Common myeloid progenitor, CD34-positive (primary cell): ENCODE results near the gene XYLT1.
A peak's percentile ranks its signal among the peaks of the same experiment; 100 is the strongest.

Experiments
- CTCF ChIA-PET: fragments of 350-600 bp; sonication (Branson Sonifier 250); formaldehyde crosslinking; loops from one replicate; lab custom pipeline; 2021; ENCODE audit warnings: antibody characterized with exemption; lab: Charles Lee
- POLR2A ChIA-PET: fragments of 350-600 bp; sonication (Branson Sonifier 250); formaldehyde crosslinking; loops from one replicate; lab custom pipeline; 2021; ENCODE audit warnings: antibody characterized with exemption; lab: Charles Lee
- DNase-seq, 3 donors: peaks; one replicate each; pipeline versions ENCODE4 v3.0.0 to v3.0.0-alpha.2; 2013
- H3K27ac ChIP-seq, 2 experiments: 1 replicate in 1 of 2; 2 replicates in 1 of 2; pipeline ENCODE4 v1.7.0; 2013; ENCODE audit warnings: inconsistent platforms in 2 of 2, low read length in 2 of 2, mild to moderate bottlenecking in 2 of 2, low read depth in 1 of 2, moderate library complexity in 1 of 2; ENCODE audit not compliant: severe bottlenecking in 2 of 2, insufficient read depth in 1 of 2, poor library complexity in 1 of 2
- H3K27me3 ChIP-seq, 5 experiments: replicated peaks in 2 of 5; 1 replicate in 3 of 5; 2 replicates in 2 of 5; pipeline versions ENCODE4 v1.6.1 to v1.7.0; 2013; ENCODE audit warnings: low read length in 4 of 5, mild to moderate bottlenecking in 2 of 5, moderate library complexity in 2 of 5, inconsistent platforms in 1 of 5; ENCODE audit not compliant: insufficient read depth in 5 of 5, control insufficient read depth in 4 of 5
- H3K36me3 ChIP-seq, 4 experiments: 1 replicate in 2 of 4; 2 replicates in 2 of 4; pipeline versions ENCODE4 v1.6.1 to v1.7.0; 2013; ENCODE audit warnings: low read length in 3 of 4, control low read depth in 1 of 4, mild to moderate bottlenecking in 1 of 4; ENCODE audit not compliant: control insufficient read depth in 4 of 4, insufficient read depth in 4 of 4
- H3K4me1 ChIP-seq, 4 experiments: 1 replicate in 3 of 4; 2 replicates in 1 of 4; pipeline versions ENCODE4 v1.6.1 to v1.7.1; 2013; ENCODE audit warnings: low read length in 3 of 4, mild to moderate bottlenecking in 3 of 4, control low read depth in 1 of 4, inconsistent platforms in 1 of 4, moderate library complexity in 1 of 4; ENCODE audit not compliant: control insufficient read depth in 4 of 4, insufficient read depth in 4 of 4; ENCODE audit errors: control extremely low read depth in 1 of 4
- H3K4me3 ChIP-seq, 7 experiments: 1 replicate in 4 of 7; 2 replicates in 3 of 7; pipeline versions ENCODE4 v1.5.1 to v1.7.0; 2013; ENCODE audit warnings: mild to moderate bottlenecking in 7 of 7, low read length in 6 of 7, moderate library complexity in 6 of 7, inconsistent platforms in 2 of 7, low read depth in 2 of 7, control low read depth in 1 of 7; ENCODE audit not compliant: insufficient read depth in 4 of 7, control insufficient read depth in 1 of 7; ENCODE audit errors: extremely low read depth in 1 of 7
- H3K9me3 ChIP-seq, 5 experiments: 1 replicate in 4 of 5; 2 replicates in 1 of 5; pipeline versions ENCODE4 v1.6.1 to v1.7.1; 2013; ENCODE audit warnings: low read length in 4 of 5, mild to moderate bottlenecking in 2 of 5, inconsistent platforms in 1 of 5, low read depth in 1 of 5, moderate library complexity in 1 of 5; ENCODE audit not compliant: control insufficient read depth in 4 of 5, insufficient read depth in 2 of 5; ENCODE audit errors: control extremely low read depth in 1 of 5
- WGBS: methylation state at CpG from one replicate; pipeline ENCODE4 v1.1.5; 2013; ENCODE audit not compliant: insufficient coverage; 5-methylcytosine and 5-hydroxymethylcytosine counted together

The XYLT1 gene

GRCh38 chr16:17166095-17166494 lies 304.7 kb downstream of the XYLT1 start:
- DNase-seq: no peak
- POLR2A ChIA-PET: no interaction called here
- Histone ChIP-seq H3K27me3 (no peaks in the 10 kb centered on the region), H3K27ac (no peak overlapping the region), H3K9me3 (peaks cover 0 to 3% (median 0%) of the 10 kb centered on the region in 5 experiments), H3K4me1 (peaks cover 0 to 17% (median 2%) of the 10 kb centered on the region in 4 experiments), H3K36me3 (peaks cover 7 to 25% (median 17%) of the 10 kb centered on the region in 4 experiments), H3K4me3 (no peak overlapping the region)
- CTCF ChIA-PET: interaction anchor here (0.7 kb wide), 1 partner anchor 9 kb away, joined by 3 read pairs; no protein-coding TSS in a partner anchor
- WGBS: 50% methylated on average over 2 of the region's 4 CpGs

DNA sequence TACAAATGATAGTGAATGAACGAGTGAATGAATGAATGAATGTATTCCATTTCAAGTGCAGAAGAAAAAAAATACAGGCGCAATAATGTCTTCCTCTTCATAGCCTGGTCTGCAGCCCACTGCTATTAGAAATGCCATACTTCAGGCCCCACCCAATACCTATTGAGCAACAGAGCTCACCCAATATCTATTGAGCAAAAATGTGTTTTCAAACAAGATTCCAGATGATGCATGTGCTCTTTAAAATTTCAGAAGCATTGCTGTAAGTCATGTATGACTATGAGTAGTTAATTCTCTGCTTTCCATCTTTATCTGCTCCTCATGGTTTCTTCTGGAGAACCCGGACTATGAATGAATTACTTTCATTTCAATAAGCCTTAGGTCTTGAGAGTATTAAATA lies 308.2 kb downstream of the XYLT1 start:
- ChIA-PET POLR2A (no interaction called here), CTCF (no interaction called here)
- H3K4me1 ChIP-seq: peaks cover 0 to 17% (median 2%) of the 10 kb centered on the region in 4 experiments
- no peak overlapping the region for H3K27ac ChIP-seq
- H3K36me3 ChIP-seq: peaks cover 3 to 33% (median 14%) of the 10 kb centered on the region in 4 experiments
- no peak overlapping the region for H3K4me3 ChIP-seq
- H3K9me3 ChIP-seq: no peaks in the 10 kb centered on the region
- WGBS: no CpG with 5 or more reads among the region's 3 CpGs
- no peaks in the 10 kb centered on the region for H3K27me3 ChIP-seq
- DNase-seq: no peak

DNA sequence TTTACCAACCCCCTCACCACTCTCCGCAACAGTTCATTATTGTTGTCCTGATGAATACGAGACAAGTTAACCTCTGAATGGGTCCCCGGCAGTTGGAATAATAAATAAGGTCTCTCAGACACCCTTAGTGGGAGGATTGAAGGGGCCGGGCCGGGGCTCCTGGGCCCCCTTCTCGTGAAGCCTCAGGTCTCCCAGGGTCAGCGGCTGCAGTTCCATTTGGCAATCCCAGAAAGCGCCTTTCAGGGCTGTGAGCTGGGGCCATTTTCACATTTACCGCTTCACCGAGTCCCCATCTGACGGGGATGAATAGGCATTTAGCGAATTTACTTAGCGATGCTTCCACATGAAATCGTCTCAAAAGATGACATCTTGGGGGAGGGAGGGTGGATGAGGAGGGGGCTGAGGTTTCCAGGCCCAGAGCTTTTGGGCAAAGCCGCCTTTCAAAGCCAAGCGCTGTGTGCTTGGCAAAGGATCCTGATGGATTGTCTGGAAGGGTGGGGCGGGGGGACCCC lies 309.8 kb downstream of the XYLT1 start:
- CTCF ChIA-PET: interaction anchor here (0.8 to 1.3 kb wide), 2 partner anchors 12 to 21 kb away, joined by 3 read pairs; no protein-coding TSS in a partner anchor
- POLR2A ChIA-PET: no interaction called here
- 96% methylated on average over 17 of the region's 17 CpGs for WGBS
- no peaks in the 10 kb centered on the region for H3K9me3 ChIP-seq
- no peak overlapping the region for H3K4me3 ChIP-seq
- H3K36me3 ChIP-seq: peaks cover 2 to 35% (median 10%) of the 10 kb centered on the region in 4 experiments
- DNase-seq: no peak
- H3K4me1 ChIP-seq: peaks cover 0 to 17% (median 2%) of the 10 kb centered on the region in 4 experiments
- no peaks in the 10 kb centered on the region for H3K27me3 ChIP-seq
- no peak overlapping the region for H3K27ac ChIP-seq

- Histone ChIP-seq H3K36me3 (peaks cover 2 to 37% (median 10%) of the 10 kb centered on the region in 4 experiments), H3K4me1 (peaks cover 0 to 17% (median 2%) of the 10 kb centered on the region in 4 experiments), H3K27me3 (no peaks in the 10 kb centered on the region), H3K27ac (no peak overlapping the region), H3K9me3 (no peaks in the 10 kb centered on the region), H3K4me3 (no peak overlapping the region)
- 93% methylated on average over 15 of the region's 18 CpGs for WGBS
- no peak for DNase-seq
- POLR2A ChIA-PET: no interaction called here
- CTCF ChIA-PET: interaction anchor here (0.8 to 1.3 kb wide), 2 partner anchors 11 to 21 kb away, joined by 3 read pairs; no protein-coding TSS in a partner anchor
These were observed 310.4 kb downstream of the XYLT1 start for GRCh38 chr16:17160285-17160853.

DNA sequence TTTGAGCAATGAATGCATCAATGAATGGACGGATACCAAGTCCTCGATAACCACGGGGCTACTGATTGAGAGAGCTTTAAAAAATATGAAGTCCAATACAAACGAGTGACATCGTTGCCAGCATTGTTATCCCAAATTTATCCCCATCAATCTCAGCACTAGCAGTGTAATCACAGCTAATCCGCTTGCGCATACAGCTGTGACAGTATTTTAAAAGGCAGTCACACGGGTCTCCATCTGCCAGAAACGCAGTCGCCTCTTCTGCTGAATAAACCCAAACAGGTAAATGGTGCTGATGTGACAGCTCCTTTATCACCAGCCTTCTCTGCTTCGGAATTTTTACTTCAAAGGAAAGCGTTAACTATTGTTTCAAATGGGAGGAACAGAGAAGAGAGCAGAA lies 311.1 kb downstream of the XYLT1 start:
- H3K36me3 ChIP-seq: peaks cover 2 to 33% (median 10%) of the 10 kb centered on the region in 4 experiments
- POLR2A ChIA-PET: no interaction called here
- H3K4me3 ChIP-seq: no peak overlapping the region
- CTCF ChIA-PET: no interaction called here
- DNase-seq: no peak
- WGBS: 100% methylated on average over 4 of the region's 12 CpGs
- no peak overlapping the region for H3K27ac ChIP-seq
- H3K9me3 ChIP-seq: no peaks in the 10 kb centered on the region
- peaks cover 0 to 12% (median 2%) of the 10 kb centered on the region in 4 experiments for H3K4me1 ChIP-seq
- no peaks in the 10 kb centered on the region for H3K27me3 ChIP-seq

- Histone ChIP-seq H3K27me3 (no peaks in the 10 kb centered on the region), H3K27ac (no peak overlapping the region), H3K4me1 (no peaks in the 10 kb centered on the region), H3K9me3 (no peaks in the 10 kb centered on the region), H3K4me3 (no peak overlapping the region), H3K36me3 (peaks cover 0 to 23% (median 10%) of the 10 kb centered on the region in 4 experiments)
- ChIA-PET POLR2A (no interaction called here), CTCF (no interaction called here)
- WGBS: no CpG with 5 or more reads among the region's 1 CpG
- no peak for DNase-seq
These were observed 314.8 kb downstream of the XYLT1 start for GRCh38 chr16:17155936-17156335.

- DNase-seq: peak in 2 of 3 donors; percentile 31 to 36
- POLR2A ChIA-PET: no interaction called here
- H3K4me1 ChIP-seq: no peaks in the 10 kb centered on the region
- no peaks in the 10 kb centered on the region for H3K27me3 ChIP-seq
- H3K4me3 ChIP-seq: no peak overlapping the region
- CTCF ChIA-PET: interaction anchor here (1.0 kb wide), 1 partner anchor 15 kb away, joined by 3 read pairs; no protein-coding TSS in a partner anchor
- WGBS: 100% methylated on average over 1 of the region's 5 CpGs
- peaks cover 0 to 22% (median 10%) of the 10 kb centered on the region in 4 experiments for H3K36me3 ChIP-seq
- H3K9me3 ChIP-seq: no peaks in the 10 kb centered on the region
- H3K27ac ChIP-seq: no peak overlapping the region
These were observed 315.3 kb downstream of the XYLT1 start for GRCh38 chr16:17155485-17155884.
